ENCODE measurements around the gene MSRB3. TPM values are rescaled to one million over a fixed set of nuclear protein-coding genes. Genes with fewer than 3 reads are reported as not detected.

MSRB3 gene
- total and polyA plus RNA-seq, 4 donors: 1.0 to 5.2 (median 3.1) TPM

- WGBS: 81% methylated on average over 3 of the region's 3 CpGs
These were observed 231.5 kb downstream of the MSRB3 start for GRCh38 chr12:65510007-65510406.

GRCh38 chr12:65510584-65511050 is 232.1 kb downstream of the MSRB3 start:
- H3K27me3 ChIP-seq (ENCODE audit: control insufficient read depth in 4 of 4, insufficient read depth in 4 of 4, low read length in 3 of 4): no peaks in the 10 kb centered on the region
- no peak overlapping the region for H3K9ac ChIP-seq (ENCODE audit: low read depth in 1 of 2, low read length in 2 of 2)
- H3K9me3 ChIP-seq (ENCODE audit: control insufficient read depth in 4 of 4, low read length in 3 of 4): no peaks in the 10 kb centered on the region
- peaks cover 5 to 17% (median 14%) of the 10 kb centered on the region in 4 donors for H3K4me1 ChIP-seq (ENCODE audit: control insufficient read depth in 4 of 4, insufficient read depth in 4 of 4, low read length in 3 of 4)
- H3K36me3 ChIP-seq (ENCODE audit: control insufficient read depth in 4 of 4, insufficient read depth in 3 of 4, low read depth in 1 of 4, low read length in 3 of 4): no peaks in the 10 kb centered on the region
- no peak overlapping the region for H3K27ac ChIP-seq (ENCODE audit: low read depth in 1 of 2, low read length in 2 of 2)
- TF ChIP-seq FOXA2 (IDR thresholded peaks at IDR 0.05): no peak
- TF ChIP-seq JUND (IDR thresholded peaks at IDR 0.05): peak in 1 of 2 donors; percentile 88
- TF ChIP-seq REST (IDR thresholded peaks at IDR 0.05): peak; percentile 45
- TF ChIP-seq EGR1 (IDR thresholded peaks at IDR 0.05; ENCODE audit: low read depth in 2 of 2): peak in 1 of 2 donors; percentile 17
- TF ChIP-seq NR2F2 (IDR thresholded peaks at IDR 0.05): peak; percentile 71
- peak; percentile 72 for TF ChIP-seq MAX (IDR thresholded peaks at IDR 0.05)
- peak; percentile 66 for TF ChIP-seq HNF4G (IDR thresholded peaks at IDR 0.05)
- no peak for TF ChIP-seq CTCF (IDR thresholded peaks at IDR 0.05; ENCODE audit: low read depth, low read length, missing input control)
- no peak for TF ChIP-seq FOXA1 (IDR thresholded peaks at IDR 0.05)
- TF ChIP-seq TAF1 (conservative IDR thresholded peaks at IDR 0.05): peak; percentile 74
- peak; percentile 36 to 56 for TF ChIP-seq RAD21 (IDR thresholded peaks at IDR 0.05)
- no peak for TF ChIP-seq GABPA (IDR thresholded peaks at IDR 0.05 in 1 of 2, conservative IDR thresholded peaks at IDR 0.05 in 1 of 2)
- peak; percentile 85 for TF ChIP-seq SP1 (IDR thresholded peaks at IDR 0.05)
- TF ChIP-seq ATF3 (IDR thresholded peaks at IDR 0.05): peak; percentile 44
- peak; percentile 82 to 84 for TF ChIP-seq HNF4A (conservative IDR thresholded peaks at IDR 0.05)
- peak; percentile 73 to 78 for TF ChIP-seq RXRA (IDR thresholded peaks at IDR 0.05)
- no peak for TF ChIP-seq ZBTB33 (IDR thresholded peaks at IDR 0.05)
- peak; percentile 41 for TF ChIP-seq YY1 (IDR thresholded peaks at IDR 0.05)
- peak overlapping the region in 1 of 3 donors; percentile 17 for H3K4me3 ChIP-seq (ENCODE audit: low read depth in 1 of 3, low read length in 3 of 3)
- peak; percentile 42 for DNase-seq (ENCODE audit: low spot score)
- WGBS: 20% methylated on average over 17 of the region's 17 CpGs

More at GRCh38 chr12:65510007-65510406, 231.5 kb downstream of the MSRB3 start:
- Histone ChIP-seq H3K27me3 (ENCODE audit: control insufficient read depth in 4 of 4, insufficient read depth in 4 of 4, low read length in 3 of 4) (no peaks in the 10 kb centered on the region), H3K9ac (ENCODE audit: low read depth in 1 of 2, low read length in 2 of 2) (no peak overlapping the region), H3K36me3 (ENCODE audit: control insufficient read depth in 4 of 4, insufficient read depth in 3 of 4, low read depth in 1 of 4, low read length in 3 of 4) (no peaks in the 10 kb centered on the region), H3K4me1 (ENCODE audit: control insufficient read depth in 4 of 4, insufficient read depth in 4 of 4, low read length in 3 of 4) (peaks cover 5 to 17% (median 14%) of the 10 kb centered on the region in 4 donors), H3K27ac (ENCODE audit: low read depth in 1 of 2, low read length in 2 of 2) (no peak overlapping the region), H3K4me3 (ENCODE audit: low read depth in 1 of 3, low read length in 3 of 3) (no peak overlapping the region), H3K9me3 (ENCODE audit: control insufficient read depth in 4 of 4, low read length in 3 of 4) (no peaks in the 10 kb centered on the region)
- TF ChIP-seq RXRA (IDR thresholded peaks at IDR 0.05): no peak
- DNase-seq (ENCODE audit: low spot score): no peak

Data from liver (tissue), 9 donors.